HG03060 (cell line): ENCODE measurements around the gene SERTAD4.
"Not testable (repeated sequence)": the region's sequence is repeated elsewhere in the genome, so short reads cannot be mapped to it uniquely, and the experiment has no call there.

ENCODE experiments used
- ATAC-seq: cut with Tn5 transposase; IDR thresholded peaks from one replicate; pipeline ENCODE4 v1.9.1; 2021; ENCODE audit warnings: low read depth, moderate number of reproducible peaks; ENCODE audit not compliant: unreplicated experiment

The SERTAD4 gene

GRCh38 chr1:210232511-210233215 is at the start of gene SERTAD4:
TSS of gene SERTAD4 (plus strand) at chr1:210232796. CDS start at chr1:210237961, 5,165 bp downstream.
- no peak for ATAC-seq

- no peak for ATAC-seq
Measured at GRCh38 chr1:210185063-210185462, 47.5 kb upstream of the SERTAD4 start.

- not testable (repeated sequence) for ATAC-seq
Measured at GRCh38 chr1:210187849-210188606, 44.6 kb upstream of the SERTAD4 start.

GRCh38 chr1:210189426-210189825 is 43.2 kb upstream of the SERTAD4 start:
- no peak for ATAC-seq

GRCh38 chr1:210195635-210196160 is 36.9 kb upstream of the SERTAD4 start:
- ATAC-seq: no peak

- ATAC-seq: not testable (repeated sequence)
Measured at GRCh38 chr1:210196266-210196665, 36.3 kb upstream of the SERTAD4 start.

- ATAC-seq: no peak
Measured at GRCh38 chr1:210198840-210199239, 33.8 kb upstream of the SERTAD4 start.

GRCh38 chr1:210200124-210200736 is 32.4 kb upstream of the SERTAD4 start:
- ATAC-seq: no peak

GRCh38 chr1:210201681-210202080 is 30.9 kb upstream of the SERTAD4 start:
- ATAC-seq: no peak

- ATAC-seq: no peak
Measured at GRCh38 chr1:210207597-210208450, 24.8 kb upstream of the SERTAD4 start.

GRCh38 chr1:210213335-210213734 is 19.3 kb upstream of the SERTAD4 start:
- ATAC-seq: no peak

GRCh38 chr1:210214573-210215409 is 17.8 kb upstream of the SERTAD4 start:
- no peak for ATAC-seq

GRCh38 chr1:210217482-210217881 is 15.1 kb upstream of the SERTAD4 start:
- ATAC-seq: no peak

- ATAC-seq: no peak
Measured at GRCh38 chr1:210218047-210218446, 14.5 kb upstream of the SERTAD4 start.

- no peak for ATAC-seq
Measured at GRCh38 chr1:210222340-210223006, 10.1 kb upstream of the SERTAD4 start.

GRCh38 chr1:210223226-210223904 is 9.2 kb upstream of the SERTAD4 start:
- no peak for ATAC-seq

- no peak for ATAC-seq
Measured at GRCh38 chr1:210228158-210228557, 4.4 kb upstream of the SERTAD4 start.

GRCh38 chr1:210230149-210230695 is 2.4 kb upstream of the SERTAD4 start:
- no peak for ATAC-seq
